GM12878 (cell line): ENCODE results near the gene OGFR. TPM values are rescaled to one million over a fixed set of nuclear protein-coding genes. Genes with fewer than 3 reads are reported as not detected.

Source experiments
- ATAC-seq: fragments of 200-7000 bp; cut with Tn5 transposase; 3 replicates; pipeline ENCODE4 v1.9.1; 2020; ENCODE audit warnings: mild to moderate bottlenecking, moderate library complexity
- BruUV-seq: library from RNA; stranded (reverse); fragments of 400-500 nt; replicated peaks from 2 replicates; lab custom pipeline; 2021; lab: Mats Ljungman, UMichigan
- CTCF ChIA-PET: fragments of 300-600 bp; sonication (Branson Sonifier 250); formaldehyde crosslinking; extraction: SDS; loops from one replicate; lab custom pipeline; 2021; ENCODE audit warnings: inconsistent platforms; lab: Yijun Ruan, JAX
- POLR2A ChIA-PET: fragments of 350-600 bp; formaldehyde crosslinking; extraction: SDS; loops from one replicate; lab custom pipeline; 2021; ENCODE audit warnings: inconsistent platforms; lab: Charles Lee
- RAD21 ChIA-PET: fragments of 300-600 bp; sonication (Branson Sonifier 250); formaldehyde crosslinking; loops from one replicate; lab custom pipeline; 2023; ENCODE audit warnings: antibody characterized with exemption; ENCODE audit not compliant: unreplicated experiment; lab: Charles Lee
- SMC1A ChIA-PET: fragments of 300-600 bp; sonication (Branson Sonifier 250); formaldehyde crosslinking; loops from one replicate; lab custom pipeline; 2023; ENCODE audit not compliant: unreplicated experiment, uncharacterized antibody; lab: Charles Lee
- DNase-seq: peaks from one replicate; pipeline ENCODE4 v3.0.0-alpha.2; 2011; ENCODE audit warnings: low read depth, low spot score
- FAIRE-seq: peaks from 3 replicates; lab custom pipeline; 2011; peaks lifted over from hg19 to GRCh38; lab: Jason Lieb, UNC
- H2AFZ ChIP-seq: 2 replicates; pipeline ENCODE4 v1.6.0; 2011; ENCODE audit warnings: low read depth, low read length, control low read depth; ENCODE audit not compliant: control insufficient read depth
- H3K27ac ChIP-seq: 2 replicates; pipeline ENCODE4 v1.5.1; 2011; ENCODE audit warnings: control low read depth; ENCODE audit not compliant: control insufficient read depth, insufficient read depth
- H3K27me3 ChIP-seq, 2 experiments: replicated peaks in 1 of 2; 2 replicates each; pipeline versions ENCODE4 v1.6.0 to v1.6.1; 2011; ENCODE audit warnings: low read length in 1 of 2; ENCODE audit not compliant: control insufficient read depth in 2 of 2, insufficient read depth in 2 of 2
- H3K36me3 ChIP-seq, 2 experiments: 2 replicates each; pipeline ENCODE4 v1.5.1; 2011; ENCODE audit warnings: low read length in 1 of 2; ENCODE audit not compliant: control insufficient read depth in 2 of 2, insufficient read depth in 2 of 2
- H3K4me1 ChIP-seq: 2 replicates; pipeline ENCODE4 v1.6.1; 2011; ENCODE audit warnings: mild to moderate bottlenecking, low read length, moderate library complexity, mixed read lengths; ENCODE audit not compliant: control insufficient read depth, insufficient read depth
- H3K4me2 ChIP-seq: 2 replicates; pipeline ENCODE4 v1.6.0; 2011; ENCODE audit warnings: control low read depth; ENCODE audit not compliant: control insufficient read depth, insufficient read depth
- H3K4me3 ChIP-seq: fragments of 200-600 bp; sonication (generic); 2 replicates; pipeline ENCODE4 v1.5.1; 2016
- H3K79me2 ChIP-seq: 2 replicates; pipeline ENCODE4 v1.6.0; 2011; ENCODE audit warnings: low read length; ENCODE audit not compliant: control insufficient read depth, insufficient read depth
- H3K9ac ChIP-seq: 2 replicates; pipeline ENCODE4 v1.8.0; 2011; ENCODE audit warnings: low read length, control low read depth, mixed read lengths; ENCODE audit not compliant: control insufficient read depth, insufficient read depth
- H3K9me3 ChIP-seq: replicated peaks from 3 replicates; pipeline ENCODE4 v1.5.1; 2011; ENCODE audit warnings: mild to moderate bottlenecking, low read length; ENCODE audit not compliant: control insufficient read depth, insufficient read depth
- H4K20me1 ChIP-seq: 2 replicates; pipeline ENCODE4 v1.6.0; 2011; ENCODE audit not compliant: control insufficient read depth, insufficient read depth
- BRCA1 ChIP-seq: IDR thresholded peaks from 2 replicates; pipeline ENCODE4 v1.6.1; 2011; ENCODE audit warnings: low read depth, low read length, improper control_type of control experiment
- CHD4 ChIP-seq: fragments of 200-600 bp; sonication (generic); IDR thresholded peaks from 2 replicates; pipeline ENCODE4 v1.6.1; 2016; ENCODE audit warnings: mild to moderate bottlenecking
- CREB1 ChIP-seq: IDR thresholded peaks from 2 replicates; pipeline ENCODE4 v1.6.1; 2012; ENCODE audit warnings: low read depth, mild to moderate bottlenecking, inconsistent platforms
- KDM1A ChIP-seq: fragments of 200-600 bp; sonication (generic); IDR thresholded peaks from 2 replicates; pipeline ENCODE4 v1.6.1; 2016; ENCODE audit warnings: borderline replicate concordance
- NFYB ChIP-seq: IDR thresholded peaks from 2 replicates; pipeline ENCODE4 v1.6.1; 2011; ENCODE audit warnings: low read depth, mild to moderate bottlenecking, low read length, improper control_type of control experiment, moderate library complexity; ENCODE audit not compliant: insufficient read depth
- NR2C1 ChIP-seq: fragments of 450-650 bp; IDR thresholded peaks from 2 replicates; pipeline ENCODE4 v1.6.1; 2017; ENCODE audit warnings: antibody characterized with exemption, mild to moderate bottlenecking, moderate library complexity
- POLR2AphosphoS2 ChIP-seq: IDR thresholded peaks from 2 replicates; pipeline ENCODE4 v1.6.1; 2011; ENCODE audit warnings: low read depth, mild to moderate bottlenecking, low read length, improper control_type of control experiment, moderate library complexity
- SIX5 ChIP-seq: IDR thresholded peaks from 2 replicates; pipeline ENCODE4 v1.6.1; 2011; ENCODE audit warnings: mild to moderate bottlenecking, low read depth, low read length, moderate library complexity; ENCODE audit not compliant: severe bottlenecking
- SMAD5 ChIP-seq: IDR thresholded peaks from 2 replicates; pipeline ENCODE4 v1.6.1; 2016; ENCODE audit warnings: antibody characterized with exemption, low read depth
- SP1 ChIP-seq: IDR thresholded peaks from one replicate; pipeline ENCODE4 v1.6.1; 2011; ENCODE audit warnings: low read depth, low read length
- STAT1 ChIP-seq: fragments of 450-650 bp; conservative IDR thresholded peaks from 2 replicates; pipeline ENCODE4 v1.6.1; 2014; ENCODE audit warnings: antibody characterized with exemption, mild to moderate bottlenecking
- TARDBP ChIP-seq: IDR thresholded peaks from 2 replicates; pipeline ENCODE4 v1.6.1; 2016; ENCODE audit warnings: borderline replicate concordance
- ZNF274 ChIP-seq: IDR thresholded peaks from one replicate; pipeline ENCODE4 v1.8.0; 2011; ENCODE audit not compliant: insufficient read length, insufficient read depth
- ZZZ3 ChIP-seq: IDR thresholded peaks from 2 replicates; pipeline ENCODE4 v1.6.1; 2011; ENCODE audit warnings: low read depth; ENCODE audit not compliant: control insufficient read depth, insufficient read length
- WGBS: methylation state at CpG from one replicate; pipeline ENCODE4 v1.1.6; 2016; ENCODE audit warnings: low lambda C conversion rate; ENCODE audit not compliant: insufficient replicate concordance, insufficient coverage; ENCODE audit errors: missing lambda C conversion rate; 5-methylcytosine and 5-hydroxymethylcytosine counted together
- in situ Hi-C: fragments of 300-500 bp; cut with MboI; formaldehyde crosslinking; loops from 9 replicates; pipeline ENCODE4 v1.14.3; 2018; ENCODE audit warnings: mixed read lengths
- intact Hi-C: fragments of 100-400 bp; cut with micrococcal nuclease; formaldehyde crosslinking; loops from one replicate; pipeline ENCODE4 v1.14.2; 2022; ENCODE audit not compliant: unreplicated experiment
- polyA plus RNA-seq, 11 experiments: library from polyadenylated mRNA; depleted of rRNA in 4 of 11; unstranded in 6 of 11; stranded (reverse) in 5 of 11; fragments of >200 nt; fragmentation: Nextera tagmentation in 4 of 11; fragmentation: Illumina TruSeq in 1 of 11; extraction: Ambion mirVana in 4 of 11; extraction: Trizol in 1 of 11; gene quantifications; 1 replicate in 1 of 11; 2 replicates in 10 of 11; pipeline versions ENCODE4 v1.2.1 to v1.2.3, GENCODE V29; 2011 to 2016; ENCODE audit warnings: inconsistent platforms in 2 of 11, missing spikeins in 2 of 11, low read depth in 1 of 11
- total RNA-seq, 4 experiments: library from RNA; depleted of rRNA in 3 of 4; stranded (reverse); fragments of >200 nt in 3 of 4; fragmentation: Illumina TruSeq in 1 of 4; extraction: Trizol in 1 of 4; gene quantifications; 2 replicates each; pipeline versions ENCODE4 v1.2.1 to v1.2.3, GENCODE V29; 2013 to 2021
- TF ChIP-seq, protein P1 (sequence below): IDR thresholded peaks from 2 replicates; pipeline ENCODE4 v1.6.1; 2011; ENCODE audit warnings: low read depth, low read length, improper control_type of control experiment, borderline replicate concordance
- TF ChIP-seq, protein P2 (sequence below): IDR thresholded peaks from 2 replicates; pipeline ENCODE4 v1.6.1; 2011; ENCODE audit warnings: mild to moderate bottlenecking, low read depth, low read length, moderate library complexity; ENCODE audit not compliant: insufficient replicate concordance

The OGFR gene
- total and polyA plus RNA-seq, 10 of the 15 experiments (the other 5 are each of a cell fraction or from before 2014, with no cell fraction given) = 0.72 to 62.1 (median 27.3) TPM

DNA sequence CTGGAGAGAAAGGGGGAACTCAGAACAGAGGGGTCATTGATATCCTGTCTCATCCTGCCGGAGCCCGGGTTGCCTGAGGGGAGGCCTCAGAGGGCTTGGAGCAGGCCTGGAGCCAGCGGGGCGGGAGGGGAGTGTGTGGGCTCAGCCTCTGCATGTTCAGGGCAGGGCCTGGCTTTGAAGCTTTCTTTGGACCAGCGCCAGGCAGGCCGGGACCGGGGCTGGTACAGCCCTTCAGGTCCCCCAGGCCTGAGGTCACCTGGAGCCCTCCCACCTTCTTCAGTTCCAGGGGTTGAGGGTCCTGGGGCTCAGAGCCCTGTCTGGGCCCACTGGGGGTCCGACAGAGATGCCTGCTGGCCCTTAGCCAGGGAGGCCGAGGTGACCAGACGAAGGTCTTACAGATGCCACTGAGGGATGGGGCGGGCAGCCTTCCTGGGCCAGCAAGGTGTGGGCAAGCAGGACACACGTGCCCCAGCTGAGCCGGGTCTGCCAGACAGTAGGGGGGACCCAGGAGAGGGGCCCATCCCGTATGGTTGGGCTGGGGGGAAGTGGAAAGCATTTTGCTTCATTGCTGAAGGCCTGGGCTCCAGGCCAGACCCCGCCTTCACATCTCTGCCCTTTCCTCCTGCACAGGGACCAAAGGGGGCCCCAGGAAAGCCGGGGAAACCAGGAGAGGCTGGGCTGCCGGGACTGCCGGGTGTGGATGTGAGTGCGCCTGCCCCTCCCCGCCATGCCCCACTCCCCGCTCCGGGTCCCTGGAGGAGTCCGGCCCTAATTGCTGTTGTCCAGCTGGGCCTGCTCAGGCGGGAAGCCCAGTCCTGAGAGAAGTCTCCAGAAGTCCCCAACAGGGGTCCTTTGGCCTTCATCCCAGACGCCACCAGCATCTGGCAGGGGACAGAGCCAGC, 14.2 kb downstream of the OGFR start (continued):
- TF ChIP-seq SP1 (no peak), SIX5 (no peak), STAT1 (no peak), POLR2AphosphoS2 (no peak), BRCA1 (no peak), ZZZ3 (no peak), KDM1A (no peak), NR2C1 (no peak), TARDBP (no peak)
- TF ChIP-seq, protein P1, sequence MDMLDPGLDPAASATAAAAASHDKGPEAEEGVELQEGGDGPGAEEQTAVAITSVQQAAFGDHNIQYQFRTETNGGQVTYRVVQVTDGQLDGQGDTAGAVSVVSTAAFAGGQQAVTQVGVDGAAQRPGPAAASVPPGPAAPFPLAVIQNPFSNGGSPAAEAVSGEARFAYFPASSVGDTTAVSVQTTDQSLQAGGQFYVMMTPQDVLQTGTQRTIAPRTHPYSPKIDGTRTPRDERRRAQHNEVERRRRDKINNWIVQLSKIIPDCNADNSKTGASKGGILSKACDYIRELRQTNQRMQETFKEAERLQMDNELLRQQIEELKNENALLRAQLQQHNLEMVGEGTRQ = no peak
- TF ChIP-seq, all 136 proteins: peak for 0

DNA sequence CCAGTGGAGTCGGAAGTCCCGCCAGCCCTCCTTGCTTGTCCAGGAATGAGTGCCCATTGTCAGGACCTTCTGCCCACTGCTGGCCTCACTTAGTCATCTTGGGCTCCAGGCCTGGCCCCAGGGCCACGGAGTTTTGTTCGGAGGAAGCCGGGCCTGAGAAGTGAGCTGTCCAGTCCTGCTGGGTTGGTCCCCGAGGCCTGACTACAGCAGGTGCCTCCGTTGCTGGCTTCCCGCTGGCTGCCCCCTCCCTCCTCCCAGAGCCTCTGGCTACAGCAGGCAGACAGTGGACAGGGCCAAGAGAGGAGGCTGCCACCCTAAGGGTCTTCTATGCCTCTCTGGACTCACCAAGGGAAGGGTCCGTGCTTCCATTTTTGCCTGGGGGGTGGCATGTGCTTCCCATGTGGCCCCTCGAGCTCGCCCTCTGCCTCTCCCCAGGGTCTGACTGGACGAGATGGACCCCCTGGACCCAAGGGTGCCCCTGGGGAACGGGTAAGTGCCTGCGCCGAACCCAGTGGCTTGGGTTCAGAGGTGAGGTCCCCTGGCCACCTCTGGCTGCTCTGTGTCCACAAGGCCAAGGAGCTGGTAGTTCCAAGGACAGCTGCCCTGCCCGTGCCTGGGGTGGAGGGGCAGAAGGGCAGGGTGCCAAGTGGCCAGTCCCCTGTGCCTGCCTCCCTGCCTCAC, 15.0 kb downstream of the OGFR start:
- H3K27ac ChIP-seq = no peak overlapping the region
- no peak overlapping the region for H2AFZ ChIP-seq
- H3K4me3 ChIP-seq = no peak overlapping the region
- H3K79me2 ChIP-seq = no peaks in the 10 kb centered on the region
- TF ChIP-seq SMAD5 = no peak
- no peak for TF ChIP-seq NFYB
- TF ChIP-seq CHD4 = no peak
- TF ChIP-seq ZNF274 = no peak
- TF ChIP-seq CREB1 = no peak
- TF ChIP-seq, protein P2, sequence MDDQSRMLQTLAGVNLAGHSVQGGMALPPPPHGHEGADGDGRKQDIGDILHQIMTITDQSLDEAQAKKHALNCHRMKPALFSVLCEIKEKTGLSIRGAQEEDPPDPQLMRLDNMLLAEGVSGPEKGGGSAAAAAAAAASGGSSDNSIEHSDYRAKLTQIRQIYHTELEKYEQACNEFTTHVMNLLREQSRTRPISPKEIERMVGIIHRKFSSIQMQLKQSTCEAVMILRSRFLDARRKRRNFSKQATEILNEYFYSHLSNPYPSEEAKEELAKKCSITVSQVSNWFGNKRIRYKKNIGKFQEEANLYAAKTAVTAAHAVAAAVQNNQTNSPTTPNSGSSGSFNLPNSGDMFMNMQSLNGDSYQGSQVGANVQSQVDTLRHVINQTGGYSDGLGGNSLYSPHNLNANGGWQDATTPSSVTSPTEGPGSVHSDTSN = no peak
- in situ Hi-C loops (no loop called here), intact Hi-C loops (no loop called here)
- DNase-seq = no peak
- 0 out of 2 replicates have a peak, but pooled peaks cover 2% of the 10 kb centered on the region for H3K4me1 ChIP-seq
- ATAC-seq = no peak
- no peaks in the 10 kb centered on the region for H3K36me3 ChIP-seq
- RAD21 ChIA-PET = no interaction called here
- POLR2A ChIA-PET = no interaction called here
- BruUV-seq = no TSS peak
- 31% methylated on average over 16 of the region's 16 CpGs for WGBS
- SMC1A ChIA-PET = no interaction called here
- no peak overlapping the region for H3K4me2 ChIP-seq
- H3K27me3 ChIP-seq = peaks cover 6 to 8% of the 10 kb centered on the region in 2 experiments; a peak in 3 of 4 replicates
- no peak for FAIRE-seq
- H4K20me1 ChIP-seq = no peaks in the 10 kb centered on the region
- H3K9me3 ChIP-seq = no peaks in the 10 kb centered on the region
- no peak overlapping the region for H3K9ac ChIP-seq
- CTCF ChIA-PET = no interaction called here
